Muscle layer of duodenum (tissue), 2 donors: ENCODE data around the gene LMTK2.

Experiments
- H3K27ac ChIP-seq: one replicate; pipeline ENCODE4 v1.7.0; 2013; ENCODE audit warnings: mild to moderate bottlenecking, low read length
- H3K27me3 ChIP-seq: one replicate; pipeline ENCODE4 v1.7.0; 2013; ENCODE audit warnings: low read depth, mild to moderate bottlenecking, control low read depth, low read length
- H3K36me3 ChIP-seq, 2 donors: one replicate each; pipeline ENCODE4 v1.7.0; 2013; ENCODE audit warnings: low read length in 2 of 2, control low read depth in 1 of 2, mild to moderate bottlenecking in 1 of 2; ENCODE audit not compliant: insufficient read depth in 2 of 2, control insufficient read depth in 1 of 2
- H3K4me1 ChIP-seq, 2 donors: one replicate each; pipeline ENCODE4 v1.7.0; 2013; ENCODE audit warnings: low read length in 2 of 2, mild to moderate bottlenecking in 2 of 2, control low read depth in 1 of 2, moderate library complexity in 1 of 2; ENCODE audit not compliant: insufficient read depth in 2 of 2, control insufficient read depth in 1 of 2
- H3K4me3 ChIP-seq, 2 donors: one replicate each; pipeline ENCODE4 v1.7.0; 2013; ENCODE audit warnings: low read length in 2 of 2, low read depth in 1 of 2, mild to moderate bottlenecking in 1 of 2
- H3K9me3 ChIP-seq, 2 donors: one replicate each; pipeline ENCODE4 v1.7.0; 2013; ENCODE audit warnings: low read length in 2 of 2, control low read depth in 1 of 2, mild to moderate bottlenecking in 1 of 2; ENCODE audit not compliant: control insufficient read depth in 1 of 2
- donor health status: healthy.

The LMTK2 gene

DNA sequence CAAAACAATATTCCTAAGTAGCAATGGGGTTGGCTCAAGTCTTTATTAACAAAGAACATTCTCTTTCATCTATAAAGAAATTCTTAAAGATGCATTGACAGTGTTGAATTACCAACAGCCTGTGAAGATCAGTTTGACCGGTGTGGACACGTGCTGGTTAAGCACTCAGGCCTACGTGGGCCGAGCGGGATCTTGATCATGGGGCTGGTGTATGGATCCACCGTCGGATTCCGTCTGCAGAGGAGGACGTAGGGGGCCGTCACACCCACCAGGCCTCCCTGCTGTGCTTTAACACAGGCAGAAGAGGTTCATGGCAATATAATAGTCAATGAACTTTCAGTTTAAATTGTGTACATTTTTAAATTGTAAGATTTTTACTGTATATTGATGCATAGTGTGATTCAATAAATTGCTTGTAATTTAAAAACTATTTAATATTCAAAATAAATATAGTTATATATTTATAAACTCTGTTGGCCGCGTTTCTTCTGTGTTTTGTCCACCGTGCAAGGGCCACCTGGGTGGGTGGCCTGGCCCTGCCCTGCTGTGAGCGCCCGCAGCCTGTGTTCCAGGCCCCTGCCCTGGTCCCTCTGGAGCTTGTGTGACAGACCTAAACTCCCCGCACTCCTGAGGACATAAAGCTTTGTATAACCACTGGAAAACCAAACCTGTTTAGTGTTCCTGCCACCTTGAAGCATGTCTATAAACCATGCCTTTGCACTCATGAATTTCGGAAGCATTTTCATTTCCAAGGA, 102.7 kb downstream of the LMTK2 start:
- no peaks in the 10 kb centered on the region for H3K9me3 ChIP-seq
- no peaks in the 10 kb centered on the region for H3K4me1 ChIP-seq
- H3K27me3 ChIP-seq: no peaks in the 10 kb centered on the region
- no peak overlapping the region for H3K27ac ChIP-seq
- peaks cover 13 to 32% of the 10 kb centered on the region in 2 donors for H3K36me3 ChIP-seq
- H3K4me3 ChIP-seq: no peak overlapping the region

DNA sequence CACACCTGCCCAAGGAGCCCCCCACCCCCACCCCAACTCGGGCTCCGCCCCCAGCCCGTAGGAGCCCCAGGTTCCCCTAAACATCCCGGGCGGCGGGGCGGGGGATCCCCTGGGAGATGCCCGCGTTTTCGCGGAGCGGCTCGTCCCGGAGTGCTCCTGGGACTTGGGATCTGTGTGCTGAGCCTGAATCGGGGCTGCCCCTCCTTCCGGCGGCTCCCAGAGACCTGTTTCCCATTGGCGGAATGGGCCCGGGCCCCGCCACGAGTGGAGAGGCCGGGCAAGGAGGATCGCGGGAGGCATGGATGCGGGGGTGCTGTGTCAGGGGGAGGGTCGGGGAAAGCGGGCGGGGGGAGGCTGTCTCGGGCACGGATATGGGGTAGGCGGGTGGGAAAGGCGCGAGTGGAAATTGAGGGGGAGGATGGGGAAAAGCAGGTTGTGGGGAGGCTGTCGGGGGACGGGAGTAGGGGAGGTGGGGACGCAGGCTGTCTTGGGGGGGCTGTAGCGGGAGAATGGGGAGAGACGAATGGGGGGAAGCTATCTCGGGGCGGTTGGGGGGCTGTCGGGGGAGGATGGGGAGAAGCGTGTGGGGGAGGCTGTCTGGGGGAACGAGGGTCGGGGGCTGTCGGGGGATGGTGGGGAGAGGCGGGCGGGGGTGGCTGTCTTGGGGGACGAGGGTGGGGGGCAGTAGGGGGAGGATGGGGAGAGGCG, 104.0 kb downstream of the LMTK2 start:
- H3K27me3 ChIP-seq: no peaks in the 10 kb centered on the region
- H3K27ac ChIP-seq: no peak overlapping the region
- no peaks in the 10 kb centered on the region for H3K9me3 ChIP-seq
- peak overlapping the region in 1 of 2 donors; percentile 48 for H3K4me3 ChIP-seq
- H3K36me3 ChIP-seq: peaks cover 11 to 18% of the 10 kb centered on the region in 2 donors
- no peaks in the 10 kb centered on the region for H3K4me1 ChIP-seq

DNA sequence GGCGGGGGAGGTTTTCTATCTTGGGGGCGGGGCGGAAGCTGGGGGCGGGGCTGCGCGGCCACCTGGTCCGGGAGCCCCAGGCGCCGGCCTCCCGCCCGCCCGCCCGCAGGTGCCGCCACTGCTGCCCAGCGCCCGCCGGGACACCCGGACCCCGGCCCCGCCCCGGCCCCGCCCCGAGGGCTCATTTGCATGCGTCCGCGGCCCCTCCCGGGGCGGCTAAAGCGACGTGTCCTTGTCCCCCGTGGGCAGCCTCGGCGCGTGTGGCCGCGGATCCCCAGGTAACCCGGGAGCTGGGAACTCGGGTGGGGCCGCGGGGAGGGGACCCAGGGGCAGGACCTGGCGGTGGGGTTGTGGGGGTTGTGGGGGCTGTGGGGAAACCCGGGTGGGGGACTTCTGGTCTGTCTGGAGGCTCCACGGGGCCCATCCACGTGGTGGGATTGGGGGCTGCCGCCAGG, 104.6 kb downstream of the LMTK2 start, which contains the start of gene BHLHA15:
TSS of gene BHLHA15 (plus strand) at position 219 of the 455 bp plus-strand sequence. CDS start 871 bp downstream, outside the sequence.
- Histone ChIP-seq H3K36me3 (peaks cover 5 to 13% of the 10 kb centered on the region in 2 donors), H3K4me3 (peak within 1 kb of the TSS; percentile 11 to 48), H3K27ac (no peak within 1 kb of the TSS), H3K9me3 (no peaks in the 10 kb centered on the region), H3K27me3 (no peaks in the 10 kb centered on the region), H3K4me1 (no peaks in the 10 kb centered on the region)

DNA sequence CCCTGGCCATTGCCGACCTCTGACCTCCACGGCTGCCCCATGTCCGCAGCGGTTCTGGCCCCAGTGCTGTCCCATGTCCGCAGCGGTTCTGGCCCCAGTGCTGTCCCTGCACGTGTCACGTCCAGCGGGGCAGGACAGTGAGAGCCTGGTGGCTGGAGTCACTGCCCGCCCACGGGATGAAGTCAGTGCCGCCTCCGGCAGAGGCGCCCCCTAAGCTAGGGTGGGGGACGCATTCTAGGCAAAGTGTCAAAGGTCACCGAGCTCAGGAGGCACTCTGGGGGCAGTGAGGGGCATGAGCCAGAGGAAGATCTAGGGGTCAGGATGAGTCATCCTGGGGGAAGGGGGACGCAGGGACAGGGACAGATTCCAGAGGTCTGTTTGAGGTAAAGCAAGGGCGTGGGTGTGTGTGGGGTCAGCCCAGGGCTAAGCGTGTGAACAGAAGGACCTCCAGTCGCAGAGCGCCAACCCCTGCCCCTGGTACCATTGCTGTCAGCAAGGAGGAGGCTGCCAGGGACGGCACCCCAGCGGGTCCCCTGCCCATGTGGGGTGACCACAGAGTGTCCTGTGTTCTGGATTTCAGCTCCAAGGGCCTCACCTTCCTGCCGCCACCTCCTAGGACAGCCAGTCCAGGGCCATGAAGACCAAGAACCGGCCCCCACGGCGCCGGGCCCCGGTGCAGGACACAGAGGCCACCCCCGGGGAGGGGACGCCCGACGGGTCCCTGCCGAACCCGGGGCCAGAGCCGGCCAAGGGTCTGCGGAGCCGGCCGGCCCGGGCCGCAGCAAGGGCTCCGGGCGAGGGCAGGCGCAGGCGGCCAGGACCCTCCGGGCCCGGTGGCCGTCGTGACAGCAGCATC, 105.2 kb downstream of the LMTK2 start:
- H3K27me3 ChIP-seq: no peaks in the 10 kb centered on the region
- no peaks in the 10 kb centered on the region for H3K4me1 ChIP-seq
- no peaks in the 10 kb centered on the region for H3K9me3 ChIP-seq
- no peak overlapping the region for H3K27ac ChIP-seq
- peak overlapping the region in 1 of 2 donors; percentile 11 for H3K4me3 ChIP-seq
- peaks cover 2 to 10% of the 10 kb centered on the region in 2 donors for H3K36me3 ChIP-seq

DNA sequence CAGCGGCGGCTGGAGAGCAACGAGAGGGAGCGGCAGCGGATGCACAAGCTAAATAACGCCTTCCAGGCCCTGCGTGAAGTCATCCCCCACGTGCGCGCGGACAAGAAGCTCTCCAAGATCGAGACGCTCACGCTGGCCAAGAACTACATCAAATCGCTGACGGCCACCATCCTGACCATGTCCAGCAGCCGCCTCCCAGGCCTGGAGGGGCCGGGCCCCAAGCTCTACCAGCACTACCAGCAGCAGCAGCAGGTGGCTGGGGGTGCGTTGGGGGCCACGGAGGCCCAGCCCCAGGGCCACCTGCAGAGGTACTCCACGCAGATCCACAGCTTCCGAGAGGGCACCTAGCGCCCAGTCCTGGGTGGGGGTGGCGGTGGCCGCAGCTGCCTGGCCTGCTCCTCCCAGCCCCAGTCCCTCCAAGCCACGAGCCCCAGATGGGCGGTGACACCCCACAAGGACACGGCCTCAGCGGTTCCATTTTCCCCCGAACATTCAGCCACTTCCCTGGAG, 105.9 kb downstream of the LMTK2 start:
- no peak overlapping the region for H3K4me3 ChIP-seq
- no peaks in the 10 kb centered on the region for H3K9me3 ChIP-seq
- H3K36me3 ChIP-seq: peaks cover 0 to 11% of the 10 kb centered on the region in 2 donors
- H3K4me1 ChIP-seq: no peaks in the 10 kb centered on the region
- H3K27me3 ChIP-seq: no peaks in the 10 kb centered on the region
- H3K27ac ChIP-seq: no peak overlapping the region

DNA sequence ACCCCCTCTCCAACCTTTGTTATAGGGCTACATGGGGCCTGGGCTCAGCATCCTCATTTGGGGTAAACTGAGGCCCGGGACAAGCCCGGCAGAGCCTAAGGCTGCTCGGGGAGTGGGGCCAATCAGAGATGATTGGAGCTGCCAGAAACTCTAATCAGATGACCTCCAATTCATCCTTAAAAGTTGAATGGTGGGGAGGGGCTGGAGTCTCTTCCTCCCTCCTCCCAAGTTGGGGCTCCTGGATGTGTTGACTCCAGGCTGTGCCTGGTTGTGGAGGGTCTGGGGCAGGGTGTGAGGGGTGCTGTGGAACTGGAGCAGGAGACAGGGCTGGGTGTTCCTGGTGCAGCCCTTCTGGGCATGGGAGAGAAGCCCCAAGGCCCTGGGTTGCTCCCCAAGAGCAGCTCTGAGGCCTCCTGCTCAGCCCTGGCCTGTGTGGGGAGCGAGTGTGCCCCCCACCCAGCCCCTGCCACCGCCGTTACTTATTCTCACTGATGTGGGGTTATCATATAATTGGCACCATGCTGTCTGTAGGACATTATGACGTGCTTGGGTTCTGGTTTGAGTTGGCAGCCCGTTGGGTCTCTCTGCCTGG, 106.7 kb downstream of the LMTK2 start:
- peaks cover 0 to 14% of the 10 kb centered on the region in 2 donors for H3K36me3 ChIP-seq
- H3K27me3 ChIP-seq: no peaks in the 10 kb centered on the region
- no peak overlapping the region for H3K27ac ChIP-seq
- no peak overlapping the region for H3K4me3 ChIP-seq
- H3K9me3 ChIP-seq: no peaks in the 10 kb centered on the region
- H3K4me1 ChIP-seq: no peaks in the 10 kb centered on the region

DNA sequence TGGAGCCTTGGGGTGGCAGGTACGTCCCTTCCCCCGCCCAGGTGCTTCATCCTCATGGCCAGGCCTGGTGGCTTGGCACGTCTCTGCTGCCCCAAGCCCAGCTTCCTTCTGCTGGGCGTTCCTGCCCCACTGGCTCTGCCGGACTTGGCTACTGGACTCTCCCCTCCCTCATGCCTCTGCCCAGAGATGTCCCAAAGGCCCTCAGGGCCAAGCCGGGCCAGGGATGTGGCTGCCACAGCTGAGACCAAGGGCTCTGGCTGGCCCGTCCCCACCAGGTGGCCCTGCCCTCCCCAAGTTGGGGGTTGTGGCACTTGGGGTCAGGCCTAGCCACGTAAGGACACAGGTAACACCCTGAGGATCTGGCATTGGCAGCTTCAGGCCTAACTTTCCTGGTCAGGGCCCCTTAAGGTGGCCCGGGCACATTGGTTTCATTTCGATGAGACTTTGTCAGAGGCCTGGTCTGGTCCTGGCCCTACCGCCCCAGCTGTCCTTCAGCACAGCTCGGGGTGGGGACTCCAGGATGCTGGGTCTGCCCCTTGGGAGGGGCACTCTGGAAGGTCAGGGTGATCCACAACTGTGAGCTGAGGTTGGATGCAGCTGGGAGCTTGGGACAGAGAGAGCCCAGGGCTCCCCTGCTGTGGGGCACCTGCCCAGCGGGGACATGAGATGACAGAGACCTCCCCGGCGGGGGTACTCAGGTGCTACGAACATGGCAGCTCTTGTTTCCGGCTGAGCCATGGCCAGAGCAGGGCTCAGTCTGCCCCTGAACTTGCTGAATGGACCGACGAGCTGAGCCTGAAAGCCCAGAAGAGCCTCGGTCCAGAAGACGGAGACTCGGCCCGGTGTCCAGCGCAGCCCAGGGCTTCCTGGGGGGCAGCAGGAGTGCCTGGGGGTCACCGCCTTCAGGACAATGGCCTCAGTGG, 107.5 kb downstream of the LMTK2 start:
- no peaks in the 10 kb centered on the region for H3K9me3 ChIP-seq
- no peak overlapping the region for H3K27ac ChIP-seq
- H3K4me1 ChIP-seq: no peaks in the 10 kb centered on the region
- H3K4me3 ChIP-seq: no peak overlapping the region
- H3K36me3 ChIP-seq: peaks cover 0 to 14% of the 10 kb centered on the region in 2 donors
- H3K27me3 ChIP-seq: no peaks in the 10 kb centered on the region

DNA sequence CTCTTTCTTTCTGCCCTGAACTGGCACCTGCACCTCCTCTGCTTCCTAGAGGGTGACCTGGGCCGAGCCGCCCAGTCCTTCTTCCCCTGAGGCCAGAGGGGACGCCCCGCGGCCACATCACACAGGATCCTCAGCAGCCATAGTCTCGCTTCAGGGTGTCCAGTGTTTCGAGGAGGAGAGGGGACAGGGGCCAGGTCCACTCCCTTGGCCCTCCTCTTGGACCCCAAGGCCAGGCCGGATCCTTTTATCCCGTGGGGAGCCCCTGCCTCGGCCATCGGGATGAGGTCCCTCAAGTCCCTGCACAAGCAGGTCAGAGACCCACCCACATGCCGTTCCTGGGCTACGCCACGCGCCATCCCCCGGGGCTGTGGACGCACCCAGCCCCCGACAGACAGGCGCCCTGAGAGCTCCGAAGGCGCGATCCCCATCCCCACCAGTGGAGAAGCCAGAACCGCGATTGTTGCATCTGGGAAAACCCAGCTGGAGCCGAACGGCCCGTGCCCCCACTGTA, 108.2 kb downstream of the LMTK2 start:
- no peaks in the 10 kb centered on the region for H3K4me1 ChIP-seq
- no peak overlapping the region for H3K4me3 ChIP-seq
- H3K27ac ChIP-seq: no peak overlapping the region
- H3K36me3 ChIP-seq: peaks cover 0 to 14% of the 10 kb centered on the region in 2 donors
- H3K27me3 ChIP-seq: no peaks in the 10 kb centered on the region
- H3K9me3 ChIP-seq: no peaks in the 10 kb centered on the region

DNA sequence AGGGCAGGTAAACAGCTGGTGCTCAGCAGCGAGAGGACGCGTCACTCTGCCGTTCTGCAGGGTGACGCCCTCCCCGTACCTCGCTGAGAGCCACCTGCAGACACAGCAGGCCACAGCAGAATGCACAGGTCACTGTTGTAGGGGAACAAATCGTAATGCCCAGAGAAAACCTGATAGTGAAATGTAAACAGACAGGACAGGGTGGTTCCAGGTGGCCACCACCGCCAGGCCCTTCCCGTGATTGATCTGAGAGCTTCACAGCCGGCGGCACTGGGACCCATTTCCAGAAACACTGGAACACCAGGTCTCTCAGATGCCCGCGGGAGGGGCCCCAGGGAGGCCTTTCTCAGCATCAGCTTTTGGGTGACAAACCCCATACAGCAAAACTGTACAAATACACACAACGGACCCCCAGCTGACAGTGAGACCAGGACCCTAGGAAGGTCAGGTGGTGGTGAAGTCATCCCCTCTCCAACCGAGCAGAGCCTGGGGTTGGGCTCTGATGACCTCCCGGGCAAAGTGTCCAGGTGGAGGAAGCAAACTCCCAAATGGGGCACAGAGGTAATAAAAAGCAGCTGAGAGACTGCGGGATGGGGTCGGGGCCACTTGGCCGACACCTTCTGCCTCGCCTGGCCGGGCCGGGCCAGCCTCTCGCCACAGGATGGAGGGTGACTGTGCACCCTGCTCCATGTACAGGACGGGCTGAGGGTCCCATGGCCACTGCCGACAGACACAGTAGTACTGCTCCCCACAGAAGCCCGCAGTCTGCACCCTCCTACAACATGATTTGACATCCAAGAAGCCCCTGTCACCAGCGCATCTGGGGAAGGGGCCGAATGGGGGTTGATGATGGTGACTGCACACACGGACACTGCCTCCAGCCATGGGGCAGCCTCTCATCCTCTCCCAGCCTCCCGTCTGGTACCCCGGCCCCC, 109.2 kb downstream of the LMTK2 start:
- Histone ChIP-seq H3K9me3 (no peaks in the 10 kb centered on the region), H3K4me3 (no peak overlapping the region), H3K27me3 (no peaks in the 10 kb centered on the region), H3K36me3 (peaks cover 0 to 14% of the 10 kb centered on the region in 2 donors), H3K27ac (no peak overlapping the region), H3K4me1 (no peaks in the 10 kb centered on the region)
